ENCODE data around the gene B3GNT4.

DNA sequence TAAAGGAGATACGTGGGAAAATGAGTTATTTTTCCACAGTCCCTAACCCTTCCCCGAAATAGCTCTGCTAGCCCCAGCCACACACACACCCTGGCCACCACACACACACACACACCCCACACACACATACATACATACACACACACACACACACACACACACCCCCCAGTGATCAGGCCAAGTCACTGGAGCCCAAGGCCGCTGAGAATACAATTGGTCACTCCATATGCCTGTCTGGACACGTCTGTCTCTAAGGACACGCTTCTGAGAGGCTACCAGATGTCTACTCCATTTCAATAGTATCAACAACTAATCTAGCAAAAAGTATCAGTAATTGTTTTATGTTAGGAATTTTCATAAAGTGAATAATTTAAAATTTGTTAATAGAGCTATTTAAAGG is 35.4 kb downstream of the B3GNT4 start:
- TF ChIP-seq CTCF (IDR thresholded peaks at IDR 0.05; ENCODE audit: poor library complexity, severe bottlenecking), result no peak
- TF ChIP-seq TAF1 (IDR thresholded peaks at IDR 0.05; ENCODE audit: low read depth), result no peak
- no peak for TF ChIP-seq EP300 (conservative IDR thresholded peaks at IDR 0.05; ENCODE audit: poor library complexity, severe bottlenecking)
- TF ChIP-seq EZH2 (IDR thresholded peaks at IDR 0.05; ENCODE audit: borderline replicate concordance, insufficient read depth, low read length, poor library complexity, severe bottlenecking), result no peak

All from neural cell (in vitro differentiated cells).